GM19023 (cell line): Measurements from ENCODE around the gene RGMA.
"Not testable (repeated sequence)": the region's sequence is repeated elsewhere in the genome, so short reads cannot be mapped to it uniquely, and the experiment has no call there.

Experiments
- ATAC-seq: cut with Tn5 transposase; IDR thresholded peaks from one replicate; pipeline ENCODE4 v1.9.1; 2021; ENCODE audit warnings: mild to moderate bottlenecking, moderate library complexity; ENCODE audit not compliant: unreplicated experiment

RGMA gene

DNA sequence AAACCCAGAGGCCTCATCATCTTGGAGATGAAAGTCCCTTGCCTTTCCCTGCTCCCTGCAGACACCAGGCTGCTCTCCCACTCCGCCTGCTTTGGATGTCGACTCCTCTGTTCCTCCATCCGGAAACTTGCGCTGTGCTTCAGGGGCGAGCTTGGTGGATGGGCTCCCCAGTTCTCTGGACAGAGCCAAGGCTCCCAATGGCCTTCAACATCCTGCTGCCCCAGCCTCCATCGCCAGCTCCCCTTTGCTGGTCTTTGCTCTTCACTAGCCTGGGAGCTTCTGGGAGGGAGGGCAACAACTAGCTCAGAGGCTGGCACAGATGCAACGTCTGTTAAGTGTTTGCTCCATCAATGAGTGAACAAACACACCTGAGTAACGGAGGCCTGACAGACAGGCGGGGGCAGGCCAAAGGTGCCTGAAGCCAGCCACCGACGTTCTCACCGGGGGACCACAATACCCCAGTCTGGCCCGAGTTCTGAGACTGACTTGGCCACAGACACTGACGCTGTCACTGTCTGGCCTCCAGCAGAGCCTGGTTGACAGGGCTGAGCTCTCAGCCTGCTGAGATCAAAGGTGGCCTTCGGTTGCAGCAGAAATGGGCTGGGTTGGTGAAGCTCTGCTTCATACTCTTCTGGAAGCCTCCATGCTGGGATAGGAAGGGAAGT is 39.0 kb downstream of the RGMA start:
- ATAC-seq: no peak

DNA sequence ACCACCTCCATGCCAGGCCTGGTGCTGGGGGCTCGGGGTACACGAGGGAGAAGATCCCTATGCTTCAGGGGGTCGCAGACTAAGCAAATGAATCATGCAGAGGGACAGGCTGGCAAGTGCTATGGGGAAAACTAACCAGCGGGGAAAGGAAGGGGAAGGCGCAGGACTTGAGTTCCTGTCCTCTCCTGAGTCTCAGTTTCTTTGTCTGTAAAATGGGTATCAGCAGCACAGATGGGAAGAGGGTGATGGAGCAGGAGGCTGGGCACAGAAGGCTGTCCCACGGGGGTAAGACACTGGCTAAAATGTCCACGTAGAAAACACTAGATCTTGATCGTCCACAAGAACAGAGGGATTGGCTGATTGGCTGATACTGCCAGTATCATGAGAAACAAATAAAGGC is 39.8 kb downstream of the RGMA start:
- no peak for ATAC-seq

DNA sequence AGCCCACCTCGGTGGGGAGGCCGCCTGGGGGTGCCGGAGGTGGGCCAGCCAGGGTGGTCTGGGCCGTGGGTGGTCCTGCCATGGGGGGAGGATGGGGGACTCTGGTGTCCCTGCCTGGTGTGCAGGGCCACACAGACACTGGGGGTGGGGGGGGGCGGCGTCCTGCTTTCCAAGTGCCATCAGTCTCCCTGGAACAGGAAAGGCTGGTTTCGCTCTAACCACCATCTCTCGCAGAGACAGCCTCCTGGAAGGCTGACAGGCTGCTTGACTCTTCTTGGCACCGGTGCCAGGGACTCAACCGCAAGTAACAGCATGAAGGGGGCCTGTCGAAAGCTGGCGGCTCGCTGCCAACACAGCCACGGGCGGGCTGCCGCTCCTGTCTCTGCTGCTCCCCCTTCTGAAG is 40.3 kb downstream of the RGMA start:
- no peak for ATAC-seq

DNA sequence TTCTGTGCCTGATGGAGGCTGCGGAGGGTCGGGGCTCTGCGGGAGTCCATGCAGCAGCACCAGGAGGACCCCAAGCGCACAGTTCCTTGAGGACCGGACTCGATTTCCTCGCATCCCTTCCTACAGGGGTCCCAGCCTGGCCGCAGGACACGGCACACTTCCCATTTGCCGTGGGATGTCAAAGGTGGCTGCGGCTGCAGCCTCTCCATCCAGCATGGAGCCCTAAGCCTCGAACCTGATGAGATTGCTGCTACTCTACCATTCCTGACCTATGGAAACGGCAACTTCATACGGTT is 40.6 kb downstream of the RGMA start:
- no peak for ATAC-seq

DNA sequence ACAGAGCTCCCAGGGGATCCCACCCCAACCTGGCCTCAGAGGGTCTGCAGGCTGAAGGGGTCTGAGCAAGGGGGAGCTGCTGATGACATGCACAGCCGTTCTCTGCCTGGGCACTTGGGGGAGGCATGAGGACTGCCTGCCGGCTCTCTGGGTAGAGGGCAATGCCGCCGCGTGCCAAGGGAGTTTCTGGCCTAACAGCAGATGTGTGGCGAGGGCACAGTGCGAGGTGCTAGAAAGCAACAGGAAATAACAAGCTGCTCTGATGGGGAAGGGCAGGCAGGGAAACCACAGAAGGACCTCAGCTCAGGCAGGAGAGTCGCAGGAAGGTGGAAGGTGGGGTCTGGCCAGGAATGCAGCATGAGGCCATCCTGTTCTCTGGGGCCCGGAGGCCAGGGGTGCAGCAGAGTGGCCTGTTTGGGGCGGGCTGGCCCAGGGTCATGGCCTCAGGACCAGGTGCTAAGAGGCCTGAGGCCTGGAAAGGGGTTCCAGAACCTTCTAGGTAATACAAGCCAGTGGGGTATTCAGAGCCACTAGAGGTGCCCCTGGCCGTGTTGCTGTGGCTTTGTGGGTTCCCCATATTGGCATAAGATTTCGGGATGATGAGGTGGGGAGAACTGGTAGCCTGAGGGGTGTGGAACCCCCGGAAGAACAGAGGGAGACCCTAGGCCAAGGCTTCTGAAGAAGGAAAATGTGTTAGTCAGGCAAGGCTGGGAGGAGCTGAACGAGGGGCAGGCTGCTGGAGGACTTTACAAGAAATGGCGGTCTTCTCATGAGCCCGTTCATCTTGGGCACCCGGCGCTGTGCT is 41.2 kb downstream of the RGMA start:
- ATAC-seq: no peak

DNA sequence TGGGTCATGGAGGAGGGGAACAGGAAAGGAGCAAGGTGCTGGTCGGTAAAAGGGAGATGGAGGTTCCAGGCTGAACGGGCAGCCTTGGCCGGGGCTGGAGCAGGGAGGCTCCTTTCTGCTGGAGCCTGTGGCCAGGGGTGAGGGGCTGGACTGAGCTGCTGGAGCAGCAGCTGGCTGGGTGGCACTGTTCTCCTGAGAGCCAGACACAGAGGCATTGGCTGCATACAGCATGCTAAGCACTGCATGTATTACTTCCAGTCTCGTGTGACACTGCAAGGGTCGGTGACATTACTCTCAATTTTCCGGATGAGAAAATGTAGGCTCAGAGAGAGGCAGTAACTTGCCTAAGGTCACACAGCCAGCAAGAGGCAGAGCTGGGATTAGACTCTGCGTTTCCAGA is 42.3 kb downstream of the RGMA start:
- no peak for ATAC-seq

DNA sequence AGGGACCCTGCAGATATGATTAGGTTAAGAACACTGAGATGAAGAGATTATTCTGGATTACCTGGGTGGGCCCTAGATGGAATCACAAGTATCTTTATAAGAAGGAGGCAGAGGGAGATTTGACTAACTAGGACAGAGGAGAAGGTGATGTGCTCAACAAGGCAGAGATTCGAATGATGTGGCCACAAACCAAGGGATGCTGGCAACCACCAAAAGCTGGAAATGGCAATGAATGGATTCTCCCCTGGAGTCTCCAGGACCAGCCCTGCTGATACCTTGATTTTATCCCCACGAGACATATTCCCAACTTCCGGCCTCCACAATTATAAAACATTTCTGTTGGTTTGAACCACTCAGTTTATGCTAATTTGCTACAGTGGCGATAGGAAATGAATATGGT is 42.9 kb downstream of the RGMA start:
- no peak for ATAC-seq

DNA sequence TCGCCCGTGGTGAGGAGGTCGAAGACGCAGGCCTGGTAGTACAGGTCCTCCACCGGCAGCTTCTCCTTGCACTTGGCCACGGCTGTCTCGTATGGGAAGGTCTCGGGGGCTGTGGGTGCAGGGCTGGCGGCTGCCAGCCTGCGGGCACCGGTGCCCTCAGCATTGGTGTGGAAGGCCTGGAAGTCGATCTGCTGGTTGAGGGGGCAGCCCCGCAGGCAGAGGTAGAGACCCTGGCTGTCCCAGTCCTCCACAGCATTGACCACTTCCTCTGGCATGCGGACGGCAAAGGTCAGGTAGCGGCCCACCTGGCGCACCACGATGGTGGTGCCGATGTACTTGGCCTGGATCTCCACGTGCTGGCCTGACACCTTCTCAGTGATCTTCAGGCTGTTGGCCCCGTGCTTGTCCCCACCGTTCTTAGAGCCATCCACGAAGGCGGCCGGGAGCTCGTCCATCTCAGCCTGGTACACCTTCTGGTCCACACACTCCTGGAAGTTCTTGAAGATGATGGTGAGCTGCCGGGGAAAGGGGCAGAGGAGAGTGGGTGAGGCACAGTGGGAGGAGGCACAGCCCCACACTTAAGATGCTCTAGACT is 43.7 kb downstream of the RGMA start:
- no peak for ATAC-seq

DNA sequence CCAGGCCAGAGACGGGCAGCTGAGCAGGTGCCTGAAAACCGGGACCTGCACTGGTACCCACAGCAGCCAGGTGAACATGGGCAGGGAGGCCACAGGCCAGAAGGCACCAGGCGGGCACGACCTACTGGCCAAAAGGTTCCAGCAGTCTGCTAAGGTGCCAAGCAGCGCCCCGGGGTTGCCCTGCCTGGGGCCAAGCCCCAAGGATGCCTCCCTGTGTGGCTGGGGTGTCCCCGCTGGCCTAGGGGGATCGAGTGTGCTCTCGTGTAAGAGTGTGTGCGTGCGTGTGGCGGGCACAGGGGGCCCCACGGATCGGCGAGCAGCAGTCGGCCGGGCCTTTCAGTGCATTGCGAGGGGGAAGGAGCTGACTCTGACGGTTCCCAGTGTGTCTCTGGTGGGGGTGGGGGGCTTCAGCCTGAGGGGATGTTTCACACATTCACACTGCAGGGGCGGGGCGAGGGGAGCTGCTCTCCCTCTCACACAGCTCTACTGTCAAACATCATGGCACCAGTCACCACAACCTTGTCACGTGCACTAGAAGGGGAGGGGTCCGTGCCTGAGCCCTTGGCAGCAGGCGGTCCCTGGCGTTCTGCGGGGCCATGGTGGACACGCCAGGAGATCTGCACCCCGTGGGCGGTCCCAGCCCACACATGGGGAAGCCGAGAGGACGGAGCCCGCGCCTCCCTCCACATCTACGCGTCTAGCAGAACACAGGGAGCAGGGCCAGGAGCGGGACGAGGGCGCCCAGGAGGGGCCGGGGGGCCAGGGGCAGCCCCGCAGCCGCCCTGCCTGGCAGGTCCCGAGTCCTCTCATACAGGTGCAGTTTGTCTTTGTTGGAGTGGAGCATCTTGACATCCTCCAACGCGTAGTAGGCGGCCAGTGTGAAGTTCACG is 44.5 kb downstream of the RGMA start:
- ATAC-seq: no peak

DNA sequence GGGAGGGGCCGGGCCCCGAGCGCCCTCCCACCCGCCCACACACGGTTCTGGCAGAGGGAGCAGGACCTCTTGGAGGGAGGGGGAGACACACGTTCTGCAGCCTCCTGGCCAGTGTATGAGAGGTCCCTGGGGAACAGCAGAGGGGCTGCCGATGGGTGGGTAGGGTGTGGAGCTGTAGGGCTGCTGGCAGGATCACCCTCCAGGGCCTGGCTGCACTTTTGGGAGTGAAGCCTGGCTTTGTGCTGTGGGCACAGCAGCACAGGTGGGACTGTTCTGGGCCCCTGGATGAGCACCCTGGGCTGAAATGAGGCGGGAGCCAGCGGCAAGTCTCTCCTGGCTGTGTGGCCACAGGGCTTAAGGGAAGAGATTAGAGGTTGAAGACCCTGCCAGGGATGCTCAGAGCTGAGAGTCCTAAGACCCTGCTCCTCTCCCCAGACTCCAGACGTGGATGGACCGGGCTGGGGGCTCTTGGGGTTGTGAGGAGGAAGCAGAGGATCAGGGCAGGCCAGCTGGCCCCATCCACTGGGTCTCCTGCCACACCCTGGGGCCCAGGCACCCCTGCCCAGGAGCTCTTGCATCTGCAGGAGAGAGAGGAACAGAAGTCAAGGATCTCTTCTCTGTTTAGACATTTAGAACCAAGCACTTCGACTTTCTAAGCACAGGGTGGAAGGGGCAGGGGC is 45.2 kb downstream of the RGMA start:
- no peak for ATAC-seq

DNA sequence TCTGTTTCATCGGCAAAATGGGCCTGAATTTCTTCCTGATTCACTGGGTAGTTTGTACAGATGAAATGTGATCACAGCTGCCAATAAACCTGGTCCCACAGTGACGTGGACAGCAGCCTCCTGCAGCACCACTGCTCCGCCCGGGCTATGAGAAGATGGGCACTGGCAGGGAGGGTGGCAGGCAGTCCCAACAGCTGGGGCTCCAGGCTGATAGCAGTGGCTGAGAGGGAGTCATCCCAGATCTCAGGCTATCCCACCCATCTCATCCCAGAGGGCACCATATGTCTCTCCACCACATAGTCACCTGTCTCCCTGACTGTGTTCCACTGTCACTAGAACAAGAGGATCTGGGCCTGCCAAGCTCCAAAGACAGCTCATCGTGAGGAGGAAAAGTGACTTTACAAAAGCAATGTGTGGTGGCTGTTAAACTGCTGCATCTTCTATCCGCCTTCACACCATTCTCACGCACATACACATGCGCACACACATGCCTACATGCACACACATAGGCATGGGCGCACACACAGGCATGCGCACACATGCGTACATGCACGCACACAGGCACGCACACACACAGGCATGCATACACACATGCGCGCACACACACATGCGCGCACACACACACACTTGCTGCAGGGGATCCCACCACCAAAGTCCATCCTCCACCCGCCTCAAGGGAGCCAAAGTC is 46.2 kb downstream of the RGMA start:
- ATAC-seq: no peak

DNA sequence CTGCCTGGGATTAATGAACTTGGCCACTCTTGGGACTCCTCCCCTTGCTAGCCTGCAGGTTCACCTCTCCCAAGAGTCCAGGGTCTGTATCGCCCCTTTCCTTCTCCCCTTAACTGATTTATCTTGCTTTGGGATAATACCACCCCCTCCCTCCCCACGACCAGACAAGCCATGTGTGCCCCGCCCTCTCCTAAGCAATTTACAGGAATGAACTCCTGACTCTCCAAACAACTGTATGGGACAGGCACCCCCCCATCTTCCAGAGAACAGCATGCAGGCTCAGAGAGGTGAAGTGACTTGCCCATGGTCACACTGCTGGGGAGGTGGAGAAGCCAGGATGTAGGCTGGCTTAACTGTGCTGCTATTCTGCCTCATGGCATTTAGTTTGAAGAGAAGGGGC is 46.8 kb downstream of the RGMA start:
- no peak for ATAC-seq

DNA sequence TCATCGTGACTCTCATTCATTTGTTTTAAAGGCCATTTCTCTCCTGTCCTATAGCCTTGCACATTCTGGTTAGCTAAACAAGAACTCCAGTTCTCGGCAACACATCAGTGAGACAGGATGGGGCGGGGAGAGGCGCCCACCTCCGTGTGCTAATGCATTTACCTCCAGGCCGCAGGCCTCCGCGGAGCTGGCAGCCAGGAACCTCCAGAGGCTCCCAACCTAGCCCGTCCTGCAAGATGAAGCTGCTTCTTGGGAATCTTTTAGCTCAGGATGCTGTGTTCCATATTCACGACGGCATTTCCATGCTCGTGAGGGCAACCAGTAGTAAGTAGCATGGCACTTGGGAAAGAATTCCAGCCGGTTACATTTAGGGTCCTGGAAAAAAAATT is 47.9 kb downstream of the RGMA start:
- no peak for ATAC-seq

DNA sequence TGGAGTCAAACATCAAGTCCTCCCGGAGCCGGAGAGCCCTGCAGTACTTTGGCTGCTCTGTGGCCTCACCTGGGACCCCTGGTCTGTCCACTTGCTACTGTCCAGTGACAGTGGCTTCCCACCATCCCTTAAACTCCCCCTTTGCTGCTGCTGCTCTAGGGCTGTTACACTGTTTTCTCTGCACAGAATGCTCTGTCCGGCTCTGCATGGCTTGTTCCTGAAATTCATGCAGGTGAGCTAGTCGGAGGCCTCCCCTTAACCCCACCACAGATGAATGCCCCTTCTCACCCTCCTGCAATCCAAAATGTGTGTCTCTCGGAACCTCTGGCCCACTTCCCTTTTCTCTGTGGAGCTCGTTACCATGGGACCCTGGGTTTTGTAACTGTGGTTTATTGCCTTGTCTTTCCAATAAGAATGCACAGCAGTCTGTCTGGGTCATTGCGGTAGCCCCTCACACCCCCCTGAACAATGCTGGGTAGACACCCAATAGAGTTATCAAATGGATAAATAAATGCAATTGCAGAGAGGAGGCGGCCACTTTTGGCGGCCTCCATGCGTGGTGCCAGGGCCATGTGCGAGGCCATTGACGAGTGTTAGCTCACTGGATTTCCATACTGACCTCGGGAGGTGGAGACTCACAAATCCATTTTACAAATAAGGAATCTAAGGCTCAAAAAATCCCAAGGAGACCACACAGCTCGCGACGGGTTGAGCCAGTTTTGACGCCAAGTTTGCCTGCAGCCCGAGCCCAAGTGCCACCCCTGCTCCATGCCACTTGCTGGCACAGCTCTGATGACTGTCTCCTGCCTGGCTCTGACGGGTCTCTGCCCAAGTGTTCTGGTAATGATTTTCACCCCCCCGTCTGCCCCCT is 48.5 kb downstream of the RGMA start:
- no peak for ATAC-seq

DNA sequence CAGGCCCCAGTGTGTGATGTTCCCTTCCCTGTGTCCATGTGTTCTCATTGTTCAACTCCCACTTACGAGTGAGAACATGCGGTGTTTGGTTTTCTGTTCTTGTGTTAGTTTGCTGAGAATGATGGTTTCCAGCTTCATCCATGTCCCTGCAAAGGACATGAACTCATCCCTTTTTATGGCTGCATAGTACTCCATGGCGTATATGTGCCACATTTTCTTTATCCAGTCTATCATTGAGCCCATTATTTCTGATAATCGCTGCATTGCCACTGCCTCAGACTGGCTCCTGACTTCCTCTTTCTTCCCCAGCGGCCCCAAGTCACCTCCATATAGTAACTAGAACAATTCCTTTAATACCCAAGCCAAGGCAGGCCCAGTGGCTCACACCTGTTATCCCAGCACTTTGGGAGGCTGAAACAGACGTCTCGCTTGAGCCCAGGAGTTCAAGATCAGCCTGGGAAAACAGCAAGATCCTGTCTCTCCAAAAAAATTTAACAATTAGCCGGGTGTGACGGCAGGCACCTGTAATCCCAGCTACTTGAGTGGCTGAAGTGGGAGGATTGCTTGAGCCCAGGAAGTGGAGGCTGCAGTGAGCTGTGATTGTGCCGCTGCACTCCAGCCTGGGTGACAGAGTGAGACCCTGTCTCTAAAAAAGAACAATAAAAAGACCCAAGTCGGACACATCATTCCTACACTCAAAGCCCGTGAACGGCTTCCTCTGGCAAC is 49.3 kb downstream of the RGMA start:
- ATAC-seq: not testable (repeated sequence)

DNA sequence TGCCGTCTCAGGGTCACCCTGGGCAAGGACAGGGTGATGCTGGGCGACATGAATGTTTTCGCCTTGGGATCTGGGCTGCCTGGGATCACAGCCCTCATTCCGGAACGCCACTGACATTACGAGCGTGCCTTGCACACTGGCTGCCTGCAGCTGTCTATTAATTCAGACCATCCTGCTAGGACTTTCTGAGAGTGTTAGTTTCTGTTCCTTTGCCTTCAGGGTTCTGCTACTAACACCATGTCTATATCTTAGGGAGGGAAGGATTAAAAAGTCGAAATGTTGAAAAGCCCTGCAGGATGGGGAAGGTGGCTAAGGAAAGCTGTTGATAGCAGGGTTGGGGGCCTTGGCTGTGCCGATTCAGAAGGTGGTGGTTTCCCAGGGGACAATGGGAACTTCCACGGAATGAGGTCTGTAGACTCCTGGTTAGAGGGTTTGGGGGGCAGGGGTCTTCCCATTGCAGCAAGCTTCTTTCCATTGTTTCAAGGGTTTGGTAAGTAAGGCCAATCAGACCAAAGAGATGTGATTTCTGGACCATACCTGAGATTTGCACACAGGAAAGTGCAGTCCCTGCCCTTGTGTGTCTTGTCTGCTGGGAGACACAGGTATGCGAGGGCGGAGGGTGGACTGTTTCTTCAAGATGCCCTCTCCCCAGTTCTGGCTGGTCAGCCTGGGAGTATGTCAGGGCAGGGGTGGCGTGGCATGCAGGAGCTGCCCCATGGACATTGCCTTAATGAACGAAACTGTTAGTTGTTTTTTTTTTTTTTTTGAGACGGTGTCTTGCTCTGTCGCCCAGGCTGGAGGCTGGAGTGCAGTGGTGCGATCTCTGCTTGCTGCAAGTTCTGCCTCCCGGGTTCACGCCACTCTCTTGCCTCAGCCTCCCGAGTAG is 50.9 kb downstream of the RGMA start:
- no peak for ATAC-seq

DNA sequence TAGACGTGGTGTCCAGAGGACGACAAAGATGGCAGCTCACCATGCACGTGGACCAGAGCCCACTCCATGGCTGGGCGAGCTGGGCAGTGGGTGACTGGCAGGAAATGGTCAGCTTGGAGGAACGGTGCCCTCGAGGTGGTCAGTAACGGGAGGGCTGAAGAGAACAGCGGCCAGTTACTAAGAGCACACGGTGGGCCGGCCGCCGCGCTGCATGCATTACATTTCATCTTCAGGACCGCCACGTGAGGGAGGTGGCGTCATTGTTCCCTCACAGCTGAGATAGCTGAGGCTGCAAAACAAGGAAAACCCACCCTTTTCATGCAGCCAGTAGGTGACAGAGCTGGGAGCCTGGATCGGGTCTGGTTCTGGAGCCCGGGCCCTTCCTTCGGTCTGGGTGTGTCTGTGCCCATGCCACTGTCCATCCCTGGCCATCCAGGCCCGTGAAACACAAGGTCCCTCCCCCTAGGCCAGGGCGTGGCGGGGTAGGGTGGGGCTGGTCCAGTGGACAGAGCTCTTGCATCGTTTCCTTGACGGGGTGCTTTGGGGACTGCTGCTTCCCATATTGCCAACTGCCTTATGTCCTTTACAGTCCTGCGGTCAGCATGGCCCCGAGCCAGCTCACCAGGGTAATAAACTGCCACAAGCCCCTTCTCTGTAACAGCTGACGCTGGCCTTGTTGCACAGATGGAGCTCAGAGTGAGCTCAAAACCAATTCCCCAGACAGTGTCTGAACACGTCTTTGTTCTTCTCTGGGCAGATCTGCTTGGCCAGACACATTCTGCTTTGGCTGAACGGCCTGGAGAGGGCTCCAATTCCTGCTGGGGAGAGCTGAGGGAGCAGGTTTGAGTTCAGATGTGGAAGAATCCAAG is 51.8 kb downstream of the RGMA start:
- no peak for ATAC-seq
